ENCODE data around the gene TLK2.

TLK2 gene

DNA sequence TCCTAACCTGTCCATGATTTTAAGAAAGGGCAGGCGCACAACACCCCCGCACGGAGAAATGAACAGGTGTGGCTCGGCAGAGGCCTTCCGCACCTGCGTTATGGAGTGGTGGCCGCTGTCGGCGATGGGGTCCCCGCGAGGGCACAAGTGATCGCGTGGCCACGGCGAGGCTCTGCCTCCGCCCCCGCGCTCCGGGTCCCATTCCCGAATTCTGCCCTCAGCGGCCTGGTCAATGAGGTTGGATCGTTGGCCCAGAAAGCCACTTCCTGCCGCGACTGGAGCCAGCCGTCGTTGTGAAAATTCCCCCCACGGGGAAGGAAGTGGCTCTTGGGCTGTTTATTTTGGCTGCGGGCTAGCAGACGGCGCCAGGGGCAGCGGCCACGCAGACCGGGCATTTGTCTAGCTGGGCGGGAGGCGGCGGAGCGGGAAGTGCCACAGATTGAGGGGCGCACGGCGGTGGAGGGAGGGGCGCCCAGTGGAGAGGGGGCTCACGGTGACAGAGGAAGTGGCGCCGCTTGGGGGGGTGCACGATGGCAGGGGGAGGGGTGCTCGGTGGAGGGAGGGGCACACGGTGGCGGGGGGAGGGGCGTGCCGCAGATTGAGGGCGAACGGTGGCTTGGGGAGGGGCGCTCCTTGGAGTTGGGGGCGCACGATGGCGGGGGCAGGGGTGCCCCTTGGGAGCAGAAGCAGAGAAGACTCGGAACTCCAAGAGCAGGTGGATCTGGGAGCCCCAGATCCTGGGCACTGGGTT is 173.8 kb downstream of the TLK2 start:
- in situ Hi-C loops (cut with HindIII; ENCODE audit: low sequenced_read_pairs), result no loop called here

DNA sequence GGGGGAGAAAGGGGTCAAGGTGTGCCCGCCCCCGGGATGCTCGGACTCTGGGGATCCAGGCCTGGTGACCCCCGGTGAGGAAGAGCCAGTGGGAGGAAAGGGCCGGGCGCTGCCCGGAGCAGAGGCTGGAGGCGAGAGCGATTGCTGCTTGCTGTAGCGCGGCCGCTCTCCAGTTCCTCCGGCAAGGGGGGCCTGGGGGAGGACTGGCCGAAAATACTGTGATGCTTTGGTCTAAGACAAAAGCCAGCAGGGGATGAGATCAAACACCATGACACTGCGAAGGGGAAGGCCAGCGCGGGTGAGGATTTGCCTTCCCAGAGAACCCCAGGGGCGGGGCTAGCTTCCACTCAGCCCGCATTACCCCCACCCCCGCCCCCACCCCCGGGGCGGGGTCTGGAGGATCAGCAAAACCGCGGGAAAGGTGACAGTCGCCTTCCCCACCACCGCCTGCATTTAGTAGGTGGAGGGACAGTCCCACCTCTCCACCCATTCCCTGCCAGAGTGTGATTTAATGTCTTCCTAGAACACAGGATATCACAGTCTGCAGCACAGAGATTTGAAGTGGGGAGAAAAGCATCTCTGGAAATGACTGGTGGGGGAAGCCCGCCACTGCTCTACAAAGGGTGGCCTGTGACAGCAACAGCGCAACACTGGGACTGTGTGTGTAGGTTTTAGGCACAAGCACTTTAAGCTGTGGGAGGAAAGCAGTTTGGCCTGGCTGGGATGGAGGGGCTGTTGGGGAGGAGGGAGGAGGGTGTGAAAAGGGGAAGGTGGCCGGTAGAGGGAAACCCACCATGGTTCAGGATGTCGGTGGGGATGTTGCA is 174.6 kb downstream of the TLK2 start:
- in situ Hi-C loops (cut with HindIII; ENCODE audit: low sequenced_read_pairs), result no loop called here

DNA sequence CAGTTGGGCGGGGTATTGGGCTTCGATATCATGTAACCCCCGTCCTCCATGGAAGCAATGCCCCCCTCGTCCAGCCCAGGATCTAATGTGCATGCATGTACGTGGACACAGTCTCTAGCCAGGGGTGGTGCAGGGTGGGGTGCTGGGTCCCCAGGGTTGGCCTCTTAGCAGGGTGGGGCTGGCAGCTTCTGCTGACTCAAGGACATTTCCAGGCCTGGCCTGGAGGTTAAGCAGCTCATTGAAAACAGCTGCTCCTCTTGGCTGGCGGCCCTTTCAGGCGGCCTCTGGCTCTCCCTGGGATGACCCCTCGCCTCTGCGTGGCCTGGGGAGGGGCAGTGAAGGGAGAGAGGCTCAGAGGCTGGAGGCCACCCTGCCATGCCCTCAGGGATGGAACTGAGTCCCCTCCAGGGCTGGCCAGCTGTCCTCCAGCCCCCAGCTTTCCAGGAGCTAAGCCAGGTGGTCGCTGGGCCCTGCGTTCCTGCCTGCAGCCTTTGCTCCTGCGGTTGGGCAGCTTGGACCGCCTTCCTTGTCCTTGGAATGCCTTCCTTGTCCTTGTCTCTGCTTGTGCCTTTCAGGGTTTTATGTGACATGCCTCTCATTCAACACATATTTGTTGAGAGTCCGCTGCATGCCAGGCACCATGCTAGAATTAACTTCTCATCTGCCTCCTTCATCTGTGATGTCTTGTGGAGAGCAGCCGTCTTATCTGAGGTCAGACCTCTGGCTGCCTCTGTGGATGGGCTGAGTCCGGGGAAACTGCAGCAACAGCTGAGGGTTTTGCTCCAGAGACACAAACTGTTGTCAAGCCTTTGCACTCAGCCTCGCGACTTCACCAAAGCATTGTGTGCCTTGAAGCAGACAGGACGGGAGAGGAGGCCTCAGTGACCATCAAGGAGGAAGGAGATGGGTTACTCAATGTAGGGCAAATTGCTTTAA is 175.5 kb downstream of the TLK2 start:
- in situ Hi-C loops (cut with HindIII; ENCODE audit: low sequenced_read_pairs), result no loop called here

DNA sequence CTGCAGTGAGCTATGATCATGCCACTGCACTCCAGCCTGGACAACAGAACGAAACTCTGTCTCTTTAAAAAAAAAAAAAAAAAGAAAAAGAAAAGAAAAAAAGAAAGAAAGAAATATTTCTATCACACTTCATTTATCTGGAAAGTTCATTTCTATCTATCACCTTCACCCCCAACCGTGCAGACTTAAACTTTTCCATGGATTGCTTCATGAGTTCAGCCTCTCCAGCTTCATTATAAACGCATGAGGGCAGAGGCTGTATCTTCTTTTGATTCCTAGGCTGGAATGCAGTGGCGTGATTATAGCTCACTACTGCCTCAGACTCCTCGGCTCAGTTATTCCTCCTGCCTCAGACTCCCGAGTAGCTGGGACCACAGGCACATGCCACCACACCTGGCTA is 177.0 kb downstream of the TLK2 start:
- in situ Hi-C loops (cut with HindIII; ENCODE audit: low sequenced_read_pairs), result loop anchor here (5.0 kb wide), 1 partner anchor 48 kb away; no protein-coding TSS in a partner anchor

DNA sequence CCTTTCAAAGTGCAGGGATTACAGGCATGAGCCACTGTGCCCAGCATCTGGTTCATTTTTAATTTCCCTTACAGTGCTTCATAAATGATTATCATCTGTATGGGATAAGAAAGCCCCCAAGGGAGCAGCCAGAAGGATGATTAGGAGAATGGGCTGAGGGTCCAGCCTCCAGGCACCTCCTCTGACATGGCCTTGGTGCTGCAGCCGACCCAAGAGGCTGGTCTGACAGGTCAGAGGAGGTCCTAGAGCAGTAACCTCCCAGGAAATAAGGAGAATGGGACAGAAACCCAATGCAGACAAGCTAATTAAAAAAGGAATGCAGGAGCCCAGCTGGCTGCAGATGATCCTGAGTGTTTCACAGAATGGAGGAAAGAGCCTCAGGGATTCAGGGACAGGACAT is 177.8 kb downstream of the TLK2 start:
- in situ Hi-C loops (cut with HindIII; ENCODE audit: low sequenced_read_pairs), result loop anchor here (5.0 kb wide), 1 partner anchor 49 kb away; no protein-coding TSS in a partner anchor

DNA sequence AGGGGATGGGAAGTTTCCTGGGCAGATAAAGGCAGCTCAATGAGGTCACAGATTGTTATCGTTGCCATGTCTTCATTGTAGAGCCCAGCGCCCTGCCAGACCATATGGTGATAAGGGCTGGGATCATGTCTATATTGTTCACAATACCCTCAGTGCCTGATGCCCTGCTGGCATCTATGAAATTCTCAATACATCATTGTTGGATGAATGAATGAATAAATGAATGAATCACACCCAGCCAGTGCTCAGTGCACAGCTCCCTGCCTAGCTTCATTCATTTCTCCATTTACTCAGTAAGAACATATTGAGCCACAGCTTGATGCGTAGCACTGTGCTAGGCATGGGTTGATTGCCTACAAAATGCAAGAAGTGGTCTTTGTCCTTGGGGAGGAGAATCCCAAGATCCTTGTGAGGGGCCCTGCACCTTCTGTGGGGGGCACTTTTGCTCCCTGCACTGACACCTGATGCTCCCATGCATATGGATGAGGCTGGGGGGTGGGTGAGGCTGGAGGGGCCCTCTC is 178.6 kb downstream of the TLK2 start:
- in situ Hi-C loops (cut with HindIII; ENCODE audit: low sequenced_read_pairs), result loop anchor here (5.0 kb wide), 1 partner anchor 50 kb away; no protein-coding TSS in a partner anchor

DNA sequence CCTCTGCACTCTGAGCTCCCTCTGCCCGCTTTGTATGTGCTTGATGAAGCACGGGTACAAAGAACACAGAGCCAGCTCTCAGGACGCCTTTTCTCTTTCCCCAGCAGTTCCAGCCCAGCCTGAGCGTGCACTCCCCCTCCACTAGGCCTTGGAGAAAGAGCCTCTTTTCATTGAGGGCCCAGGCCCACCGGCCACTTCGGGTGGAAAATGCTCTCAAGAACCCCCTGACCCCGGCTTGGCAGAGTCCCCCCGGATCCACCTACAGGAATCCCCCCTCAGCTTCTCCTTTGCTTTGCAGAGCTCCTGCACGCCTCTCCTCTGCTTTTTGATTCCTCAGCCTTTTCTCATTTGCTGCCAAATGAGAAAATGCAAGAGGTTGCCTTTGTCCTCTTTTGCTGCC is 179.1 kb downstream of the TLK2 start:
- in situ Hi-C loops (cut with HindIII; ENCODE audit: low sequenced_read_pairs), result loop anchor here (5.0 kb wide), 1 partner anchor 50 kb away; no protein-coding TSS in a partner anchor

DNA sequence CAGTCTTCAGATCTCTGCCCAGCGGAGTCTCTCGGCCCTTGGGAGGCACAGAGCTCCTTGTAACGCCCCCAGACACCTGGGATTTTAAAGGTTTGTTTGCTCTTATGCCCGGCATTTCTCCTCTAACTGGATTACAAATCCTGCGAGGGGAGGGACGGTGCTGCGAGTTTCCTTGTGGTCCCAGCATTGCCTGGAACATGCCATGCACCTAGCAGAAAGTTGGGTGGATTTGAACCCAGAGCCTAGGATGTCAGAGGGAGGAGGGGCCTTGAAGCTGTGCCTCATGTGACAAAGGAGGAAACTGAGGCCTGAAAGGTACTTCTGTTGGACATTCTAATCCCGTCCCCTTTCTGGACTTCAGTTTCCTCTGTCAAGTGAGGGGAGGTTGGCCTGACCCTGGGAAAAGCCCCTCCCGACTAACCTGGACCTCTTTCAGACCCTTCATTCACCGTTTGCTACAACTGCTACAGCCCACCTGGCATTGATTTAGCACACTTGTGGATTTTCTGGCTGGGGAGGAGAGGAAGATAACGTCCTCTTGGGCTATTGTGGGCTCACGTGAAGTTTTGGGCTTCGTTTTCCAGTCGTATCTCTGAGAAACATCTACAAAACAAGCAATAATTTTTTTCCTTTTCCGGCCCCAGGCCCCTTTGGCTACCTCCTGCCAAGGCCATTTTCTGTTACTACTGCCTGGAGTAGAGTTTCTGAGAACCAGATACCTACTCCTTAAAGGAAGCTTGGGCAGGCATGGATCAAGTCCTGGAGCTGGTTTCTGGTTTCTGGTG is 179.7 kb downstream of the TLK2 start:
- in situ Hi-C loops (cut with HindIII; ENCODE audit: low sequenced_read_pairs), result loop anchor here (5.0 kb wide), 1 partner anchor 51 kb away; no protein-coding TSS in a partner anchor

DNA sequence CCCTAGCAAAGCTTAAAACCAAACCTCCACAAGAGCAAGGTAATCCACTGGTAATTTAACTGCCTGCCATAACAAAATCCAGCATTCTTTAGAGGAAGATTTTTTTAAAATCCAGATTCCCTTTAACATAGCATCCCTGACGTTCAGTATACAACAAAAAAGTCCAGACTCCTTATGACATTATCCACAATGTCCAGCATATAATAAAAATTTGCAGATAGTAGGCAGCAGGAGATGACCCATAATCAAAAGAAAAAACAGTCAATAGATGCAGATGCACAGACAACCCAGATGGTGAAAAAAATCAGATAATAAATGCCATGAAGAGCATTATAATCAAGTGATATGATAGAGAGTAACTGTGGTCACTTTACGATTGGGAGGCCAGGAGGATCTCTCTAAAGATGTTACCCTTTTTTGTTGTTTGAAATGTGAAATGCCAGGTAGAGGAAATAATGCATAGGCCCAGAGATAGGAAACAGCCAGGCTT is 182.0 kb downstream of the TLK2 start:
- in situ Hi-C loops (cut with HindIII; ENCODE audit: low sequenced_read_pairs), result loop anchor here (5.0 kb wide), 1 partner anchor 62 kb away; no protein-coding TSS in a partner anchor

DNA sequence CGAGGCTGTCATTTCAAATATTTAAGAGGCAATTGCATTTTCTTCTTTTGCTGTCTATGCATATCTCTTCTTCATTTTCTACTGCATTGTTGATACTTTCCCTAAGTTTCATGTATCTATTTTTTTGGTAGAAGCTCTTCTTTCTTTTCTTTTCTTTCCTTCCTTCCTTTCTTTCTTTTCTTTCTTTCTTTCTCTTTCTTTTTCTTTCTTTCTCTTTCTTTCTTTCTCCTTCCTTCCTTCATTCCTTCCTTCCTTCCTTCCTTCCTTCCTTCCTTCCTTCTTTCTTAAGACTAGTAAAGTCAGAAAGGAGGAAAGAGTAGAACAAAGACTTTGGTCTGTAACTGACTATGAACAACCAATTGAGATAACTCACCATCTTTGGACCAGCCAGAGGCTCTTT is 182.7 kb downstream of the TLK2 start:
- in situ Hi-C loops (cut with HindIII; ENCODE audit: low sequenced_read_pairs), result loop anchor here (5.0 kb wide), 1 partner anchor 61 kb away; no protein-coding TSS in a partner anchor

DNA sequence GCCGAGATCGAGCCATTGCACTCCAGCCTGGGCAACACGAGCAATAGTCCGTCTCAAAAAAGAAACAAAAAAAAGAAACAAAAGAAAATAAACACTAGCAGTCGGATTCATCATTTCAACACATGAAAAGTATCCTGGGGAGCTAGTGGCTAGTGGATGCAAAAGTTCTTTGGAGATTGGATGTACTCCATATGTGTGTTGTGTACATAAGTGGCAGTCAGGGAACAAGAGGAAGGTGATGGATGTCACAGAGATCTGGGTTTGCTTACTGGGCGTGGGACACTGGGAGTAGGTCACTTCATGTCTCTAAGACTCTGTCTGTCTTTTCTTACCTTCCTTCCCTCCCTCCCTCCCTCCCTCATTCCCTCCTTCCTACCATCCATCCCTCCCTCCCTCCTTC is 184.2 kb downstream of the TLK2 start:
- in situ Hi-C loops (cut with HindIII; ENCODE audit: low sequenced_read_pairs), result loop anchor here (5.0 kb wide), 1 partner anchor 59 kb away; no protein-coding TSS in a partner anchor
